DND-41 (cell line): Measurements from ENCODE around the gene HS3ST3B1.

ENCODE experiments used
- ATAC-seq: fragments of 200-7000 bp; cut with Tn5 transposase; 3 replicates; pipeline ENCODE4 v1.9.1; 2021; ENCODE audit warnings: low read depth; ENCODE audit not compliant: insufficient read depth
- DNase-seq: peaks from one replicate; pipeline ENCODE4 v3.0.0-alpha.2; 2020
- H2AFZ ChIP-seq: 2 replicates; pipeline ENCODE4 v1.6.0; 2012; ENCODE audit warnings: low read depth, low read length
- H3K27ac ChIP-seq: 2 replicates; pipeline ENCODE4 v1.5.1; 2012; ENCODE audit warnings: low read length, inconsistent platforms
- H3K27me3 ChIP-seq: fragments of 200-600 bp; sonication (generic); 2 replicates; pipeline ENCODE4 v1.6.0; 2012; ENCODE audit warnings: low read length, mild to moderate bottlenecking, inconsistent platforms; ENCODE audit not compliant: insufficient read depth, poor library complexity
- H3K36me3 ChIP-seq: 2 replicates; pipeline ENCODE4 v1.5.1; 2012; ENCODE audit warnings: low read length, inconsistent platforms; ENCODE audit not compliant: insufficient read depth
- H3K4me1 ChIP-seq: 2 replicates; pipeline ENCODE4 v1.5.1; 2012; ENCODE audit warnings: mild to moderate bottlenecking, low read length; ENCODE audit not compliant: insufficient read depth
- H3K4me2 ChIP-seq: 2 replicates; pipeline ENCODE4 v1.6.0; 2012; ENCODE audit warnings: mild to moderate bottlenecking, moderate library complexity, low read length, inconsistent platforms; ENCODE audit not compliant: insufficient read depth
- H3K4me3 ChIP-seq, 2 experiments: fragments of 200-600 bp in 1 of 2; shearing (Covaris generic) in 1 of 2; 2 replicates each; pipeline ENCODE4 v1.5.1; 2012 to 2016; ENCODE audit warnings: inconsistent platforms in 2 of 2, low read length in 2 of 2, mild to moderate bottlenecking in 2 of 2, low read depth in 1 of 2, moderate library complexity in 1 of 2
- H3K79me2 ChIP-seq: 2 replicates; pipeline ENCODE4 v1.6.0; 2012; ENCODE audit warnings: low read length, inconsistent platforms; ENCODE audit not compliant: insufficient read depth
- H3K9ac ChIP-seq: 2 replicates; pipeline ENCODE4 v1.6.0; 2012; ENCODE audit warnings: low read depth, mild to moderate bottlenecking, inconsistent platforms, low read length, moderate library complexity
- H3K9me3 ChIP-seq: 2 replicates; pipeline ENCODE4 v1.5.1; 2012; ENCODE audit warnings: low read length, moderate library complexity, mild to moderate bottlenecking, inconsistent platforms; ENCODE audit not compliant: insufficient read depth, severe bottlenecking
- H4K20me1 ChIP-seq: 2 replicates; pipeline ENCODE4 v1.6.0; 2012; ENCODE audit warnings: low read length; ENCODE audit not compliant: insufficient read depth
- EZH2 ChIP-seq: IDR thresholded peaks from 3 replicates; pipeline ENCODE4 v1.6.1; 2012; ENCODE audit warnings: borderline replicate concordance, low read depth, mild to moderate bottlenecking, moderate library complexity, low read length, inconsistent platforms; ENCODE audit not compliant: severe bottlenecking
- TF ChIP-seq, protein P1 (sequence below): IDR thresholded peaks from 2 replicates; pipeline ENCODE4 v1.5.1; 2012; ENCODE audit warnings: borderline replicate concordance, low read length, moderate library complexity, mild to moderate bottlenecking; ENCODE audit not compliant: poor library complexity, severe bottlenecking; ENCODE audit errors: extremely low read depth

Gene HS3ST3B1

DNA sequence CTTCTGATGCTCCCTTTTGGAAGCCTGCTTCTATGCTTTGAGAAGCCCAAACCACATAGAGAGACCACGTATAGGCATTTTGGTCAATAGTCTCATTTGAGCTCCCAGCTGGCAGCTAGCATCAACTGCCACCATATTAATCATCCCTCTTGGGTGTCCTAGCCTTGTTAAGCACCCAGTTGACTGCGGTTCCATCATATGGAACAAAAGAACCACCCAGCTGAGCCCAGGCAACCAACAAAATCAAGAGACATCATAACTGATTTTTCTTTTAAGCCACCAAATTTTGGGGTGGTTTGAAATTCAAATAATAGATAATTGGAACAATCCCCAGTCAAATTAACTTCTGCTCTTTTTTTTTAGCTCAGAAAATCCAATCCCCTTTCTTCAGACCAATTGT, 53.9 kb downstream of the HS3ST3B1 start:
- Histone ChIP-seq H3K9ac (no peak overlapping the region), H4K20me1 (no peaks in the 10 kb centered on the region), H3K9me3 (no peaks in the 10 kb centered on the region), H3K27me3 (no peaks in the 10 kb centered on the region), H2AFZ (no peak overlapping the region), H3K27ac (no peak overlapping the region), H3K4me2 (no peak overlapping the region), H3K36me3 (peaks cover under 1% of the 10 kb centered on the region; the same call in 1 of the 2 replicates), H3K4me3 (no peak overlapping the region), H3K79me2 (no peaks in the 10 kb centered on the region), H3K4me1 (0 out of 2 replicates have a peak, but pooled peaks cover 3% of the 10 kb centered on the region)
- TF ChIP-seq, protein P1, sequence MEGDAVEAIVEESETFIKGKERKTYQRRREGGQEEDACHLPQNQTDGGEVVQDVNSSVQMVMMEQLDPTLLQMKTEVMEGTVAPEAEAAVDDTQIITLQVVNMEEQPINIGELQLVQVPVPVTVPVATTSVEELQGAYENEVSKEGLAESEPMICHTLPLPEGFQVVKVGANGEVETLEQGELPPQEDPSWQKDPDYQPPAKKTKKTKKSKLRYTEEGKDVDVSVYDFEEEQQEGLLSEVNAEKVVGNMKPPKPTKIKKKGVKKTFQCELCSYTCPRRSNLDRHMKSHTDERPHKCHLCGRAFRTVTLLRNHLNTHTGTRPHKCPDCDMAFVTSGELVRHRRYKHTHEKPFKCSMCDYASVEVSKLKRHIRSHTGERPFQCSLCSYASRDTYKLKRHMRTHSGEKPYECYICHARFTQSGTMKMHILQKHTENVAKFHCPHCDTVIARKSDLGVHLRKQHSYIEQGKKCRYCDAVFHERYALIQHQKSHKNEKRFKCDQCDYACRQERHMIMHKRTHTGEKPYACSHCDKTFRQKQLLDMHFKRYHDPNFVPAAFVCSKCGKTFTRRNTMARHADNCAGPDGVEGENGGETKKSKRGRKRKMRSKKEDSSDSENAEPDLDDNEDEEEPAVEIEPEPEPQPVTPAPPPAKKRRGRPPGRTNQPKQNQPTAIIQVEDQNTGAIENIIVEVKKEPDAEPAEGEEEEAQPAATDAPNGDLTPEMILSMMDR: no peak
- no peak for TF ChIP-seq EZH2
- ATAC-seq (peak; percentile 41; the same call in 2 of the 3 replicates), DNase-seq (no peak)

DNA sequence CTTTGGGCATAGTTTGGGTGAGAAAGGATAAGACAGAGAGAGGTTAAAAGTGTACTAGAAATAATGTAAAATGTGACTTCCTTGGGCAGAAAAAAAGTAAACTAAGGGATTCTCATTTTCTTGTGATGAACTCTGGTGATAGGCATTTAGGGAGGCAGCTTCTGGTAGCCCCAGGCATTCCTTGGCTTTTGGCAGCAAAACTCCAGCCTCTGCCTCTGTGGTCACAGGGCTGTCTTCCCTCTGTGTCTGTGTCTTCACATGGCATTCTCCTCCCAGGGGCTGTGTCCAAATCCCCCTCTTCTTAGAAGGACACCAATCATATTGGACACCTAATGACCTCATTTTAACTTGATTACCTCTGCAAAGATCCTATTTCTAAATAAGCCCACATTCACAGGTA, 54.7 kb downstream of the HS3ST3B1 start:
- no peak for TF ChIP-seq EZH2
- TF ChIP-seq, protein P1: no peak
- DNase-seq: no peak
- H4K20me1 ChIP-seq: no peaks in the 10 kb centered on the region
- no peak overlapping the region for H3K4me2 ChIP-seq
- no peak for ATAC-seq
- no peaks in the 10 kb centered on the region for H3K27me3 ChIP-seq
- no peaks in the 10 kb centered on the region for H3K79me2 ChIP-seq
- H2AFZ ChIP-seq: no peak overlapping the region
- no peak overlapping the region for H3K4me3 ChIP-seq
- 0 out of 2 replicates have a peak, but pooled peaks cover 3% of the 10 kb centered on the region for H3K4me1 ChIP-seq
- H3K36me3 ChIP-seq: no peaks in the 10 kb centered on the region
- H3K9ac ChIP-seq: no peak overlapping the region
- H3K9me3 ChIP-seq: no peaks in the 10 kb centered on the region
- no peak overlapping the region for H3K27ac ChIP-seq

DNA sequence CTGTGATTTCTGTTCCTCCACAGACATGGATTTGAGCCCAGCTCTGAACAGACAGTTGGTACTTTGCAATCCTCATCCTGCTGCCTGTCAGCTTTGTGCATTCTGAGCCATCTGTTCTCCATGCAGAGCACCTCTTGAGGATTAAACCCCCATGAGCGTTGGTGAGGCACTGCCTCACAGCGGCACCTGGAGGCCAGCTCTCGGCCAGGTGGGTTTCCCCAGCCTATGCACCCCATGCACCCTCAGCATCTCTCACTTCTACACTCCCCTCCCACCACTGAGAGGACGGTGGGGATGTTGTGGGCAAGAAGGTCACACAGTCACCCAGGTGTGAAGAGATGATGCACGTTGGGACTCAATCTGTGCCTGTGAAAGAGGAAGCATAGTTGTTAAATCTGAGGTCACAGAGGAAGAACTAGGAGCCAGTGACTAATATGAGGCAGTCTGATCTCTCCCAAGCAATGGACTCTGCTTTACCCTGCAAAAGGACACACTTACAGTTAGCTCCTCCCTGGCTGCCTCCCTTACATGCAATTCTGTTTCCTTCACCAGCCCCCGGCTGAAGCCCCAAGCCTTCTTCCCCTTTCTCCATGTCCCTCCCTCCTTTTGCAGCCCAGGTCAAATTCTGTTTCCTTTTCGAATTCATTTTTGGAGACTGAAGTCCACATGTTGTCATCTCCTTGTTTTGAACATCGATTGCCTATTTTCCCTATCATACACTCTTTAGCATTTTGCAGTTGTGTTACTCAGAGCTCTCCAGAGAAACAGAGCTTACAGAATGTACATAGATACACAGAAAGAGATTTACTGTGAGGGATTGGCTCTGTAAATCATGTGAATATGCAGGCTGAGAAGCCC, 58.5 kb downstream of the HS3ST3B1 start:
- Histone ChIP-seq H3K36me3 (no peaks in the 10 kb centered on the region), H3K27ac (no peak overlapping the region), H3K4me1 (0 out of 2 replicates have a peak, but pooled peaks cover 3% of the 10 kb centered on the region), H3K9ac (no peak overlapping the region), H3K4me3 (no peak overlapping the region), H3K79me2 (no peaks in the 10 kb centered on the region), H3K4me2 (no peak overlapping the region), H3K27me3 (no peaks in the 10 kb centered on the region), H4K20me1 (no peaks in the 10 kb centered on the region), H2AFZ (peak overlapping the region; percentile 25; the same call in 1 of the 2 replicates), H3K9me3 (no peaks in the 10 kb centered on the region)
- peak; percentile 37 for DNase-seq
- peak; percentile 70 for ATAC-seq
- TF ChIP-seq, protein P1: no peak
- TF ChIP-seq EZH2: no peak
